WTC11 (cell line): ENCODE data around the gene GALP. TPM values are rescaled to one million over a fixed set of nuclear protein-coding genes. Genes with fewer than 3 reads are reported as not detected.

ENCODE experiments used
- ATAC-seq: fragments of 200-7000 bp; cut with Tn5 transposase; 2 replicates; pipeline ENCODE4 v1.10.0; 2021; ENCODE audit warnings: mild to moderate bottlenecking, moderate library complexity
- CTCF ChIA-PET: fragments of 300-600 bp; sonication (Branson Sonifier 250); formaldehyde crosslinking; loops from one replicate; lab custom pipeline; 2021; ENCODE audit warnings: antibody characterized with exemption; lab: Charles Lee
- POLR2A ChIA-PET: fragments of 350-600 bp; sonication (Branson Sonifier 250); formaldehyde crosslinking; loops from one replicate; lab custom pipeline; 2021; ENCODE audit warnings: antibody characterized with exemption; lab: Charles Lee
- DNase-seq: peaks from one replicate; pipeline ENCODE4 v3.0.0; 2021; ENCODE audit warnings: low spot score
- H3K27ac Mint-ChIP-seq: 2 replicates; pipeline ENCODE4 v1.8.0; 2021; ENCODE audit warnings: mixed read lengths
- H3K27me3 Mint-ChIP-seq: 2 replicates; pipeline ENCODE4 v1.8.0; 2021; ENCODE audit warnings: low read depth, mild to moderate bottlenecking, moderate library complexity, mixed read lengths
- H3K36me3 Mint-ChIP-seq: 2 replicates; pipeline ENCODE4 v1.8.0; 2021; ENCODE audit warnings: mixed read lengths
- H3K4me1 Mint-ChIP-seq: 2 replicates; pipeline ENCODE4 v1.8.0; 2022; ENCODE audit warnings: mixed read lengths
- H3K4me3 Mint-ChIP-seq: 2 replicates; pipeline ENCODE4 v1.8.0; 2021; ENCODE audit warnings: mild to moderate bottlenecking, moderate library complexity, mixed read lengths
- H3K9me3 Mint-ChIP-seq: 2 replicates; pipeline ENCODE4 v1.8.0; 2021; ENCODE audit warnings: mixed read lengths
- CDX4 ChIP-seq: fragments of 250-450 bp; sonication (Bioruptor Pico); IDR thresholded peaks from 2 replicates; pipeline ENCODE4 v1.9.0; 2021; ENCODE audit warnings: moderate library complexity, mild to moderate bottlenecking, inconsistent platforms, borderline replicate concordance
- ELF4 ChIP-seq: sonication (generic); formaldehyde crosslinking; IDR thresholded peaks from 2 replicates; pipeline ENCODE4 v1.8.1; 2022; ENCODE audit warnings: low read depth, mild to moderate bottlenecking, moderate library complexity, missing genetic modification reagents
- EMX1 ChIP-seq: fragments of 250-450 bp; sonication (Bioruptor Pico); IDR thresholded peaks from 2 replicates; pipeline ENCODE4 v1.8.0; 2021; ENCODE audit warnings: mild to moderate bottlenecking
- ERG ChIP-seq: fragments of 250-450 bp; sonication (Bioruptor Pico); IDR thresholded peaks from 2 replicates; pipeline ENCODE4 v1.8.0; 2021; ENCODE audit warnings: mild to moderate bottlenecking
- FOXJ3 ChIP-seq: sonication (generic); formaldehyde crosslinking; IDR thresholded peaks from 2 replicates; pipeline ENCODE4 v1.9.0; 2021; ENCODE audit warnings: missing genetic modification reagents, mild to moderate bottlenecking, borderline replicate concordance
- FOXP1 ChIP-seq: sonication (generic); formaldehyde crosslinking; IDR thresholded peaks from 2 replicates; pipeline ENCODE4 v1.8.0; 2022; ENCODE audit warnings: missing genetic modification reagents, mild to moderate bottlenecking, moderate library complexity, borderline replicate concordance
- GABPB1 ChIP-seq: sonication (generic); formaldehyde crosslinking; IDR thresholded peaks from 2 replicates; pipeline ENCODE4 v1.8.1; 2023; ENCODE audit warnings: mild to moderate bottlenecking, missing genetic modification reagents
- NFYB ChIP-seq: sonication (generic); formaldehyde crosslinking; conservative IDR thresholded peaks from 2 replicates; pipeline ENCODE4 v1.8.0; 2022; ENCODE audit warnings: low read depth, missing genetic modification reagents
- PRRX2 ChIP-seq: fragments of 250-450 bp; sonication (Bioruptor Pico); IDR thresholded peaks from 2 replicates; pipeline ENCODE4 v1.8.0; 2021; ENCODE audit warnings: mild to moderate bottlenecking
- TCF7 ChIP-seq: sonication (generic); formaldehyde crosslinking; IDR thresholded peaks from 2 replicates; pipeline ENCODE4 v1.8.0; 2022; ENCODE audit warnings: mild to moderate bottlenecking, low read depth, missing genetic modification reagents, moderate library complexity
- TEAD1 ChIP-seq: sonication (generic); formaldehyde crosslinking; IDR thresholded peaks from 2 replicates; pipeline ENCODE4 v1.8.0; 2022; ENCODE audit warnings: mild to moderate bottlenecking, missing genetic modification reagents
- TP53 ChIP-seq: sonication (generic); formaldehyde crosslinking; IDR thresholded peaks from 2 replicates; pipeline ENCODE4 v1.8.1; 2023; ENCODE audit warnings: mild to moderate bottlenecking, missing genetic modification reagents
- ZBTB43 ChIP-seq: sonication (generic); formaldehyde crosslinking; IDR thresholded peaks from 2 replicates; pipeline ENCODE4 v1.8.1; 2023; ENCODE audit warnings: mild to moderate bottlenecking, missing genetic modification reagents
- ZNF232 ChIP-seq: sonication (generic); formaldehyde crosslinking; IDR thresholded peaks from 2 replicates; pipeline ENCODE4 v1.8.0; 2022; ENCODE audit warnings: mild to moderate bottlenecking, missing genetic modification reagents
- ZNF281 ChIP-seq: sonication (generic); formaldehyde crosslinking; IDR thresholded peaks from 2 replicates; pipeline ENCODE4 v1.8.0; 2023; ENCODE audit warnings: mild to moderate bottlenecking, missing genetic modification reagents
- ZNF317 ChIP-seq: sonication (generic); formaldehyde crosslinking; IDR thresholded peaks from 2 replicates; pipeline ENCODE4 v1.8.1; 2023; ENCODE audit warnings: low read depth, mild to moderate bottlenecking, moderate library complexity, missing genetic modification reagents, borderline replicate concordance
- ZNF425 ChIP-seq: fragments of 250-450 bp; sonication (Bioruptor Pico); conservative IDR thresholded peaks from 2 replicates; pipeline ENCODE4 v1.9.0; 2021; ENCODE audit warnings: mild to moderate bottlenecking
- ZNF532 ChIP-seq: fragments of 250-450 bp; sonication (Bioruptor Pico); IDR thresholded peaks from 2 replicates; pipeline ENCODE4 v1.9.0; 2021; ENCODE audit warnings: mild to moderate bottlenecking, borderline replicate concordance
- total RNA-seq: library from RNA; stranded (reverse); gene quantifications from 3 replicates; pipeline ENCODE4 v1.2.3, GENCODE V29; 2021

Gene GALP
- total RNA-seq, 1 experiment from 2014 or later, result not detected

GRCh38 chr19:56147307-56147706, 28.5 kb upstream of the GALP start:
- H3K27ac Mint-ChIP-seq, result no peak overlapping the region
- peaks cover 7% of the 10 kb centered on the region for H3K9me3 Mint-ChIP-seq
- DNase-seq (no peak), ATAC-seq (no peak)
- CTCF ChIA-PET, result interaction anchor here (1.3 to 1.9 kb wide), 3 partner anchors 11 to 42 kb away, joined by 3 to 7 read pairs (median 4); no protein-coding TSS in a partner anchor
- TF ChIP-seq ZBTB43 (CRISPR knock-in tag) (no peak), ZNF317 (no peak), ZNF425 (CRISPR knock-in tag) (no peak), ZNF232 (no peak), TEAD1 (CRISPR knock-in tag) (no peak), GABPB1 (CRISPR knock-in tag) (no peak), FOXJ3 (CRISPR knock-in tag) (no peak), EMX1 (no peak), FOXP1 (CRISPR knock-in tag) (no peak), NFYB (no peak), PRRX2 (no peak), CDX4 (CRISPR knock-in tag) (no peak), ZNF532 (CRISPR knock-in tag) (no peak), ELF4 (CRISPR knock-in tag) (no peak), ZNF281 (CRISPR knock-in tag) (no peak), ERG (CRISPR knock-in tag) (no peak), TP53 (CRISPR knock-in tag) (no peak), TCF7 (CRISPR knock-in tag) (no peak)
- no peak overlapping the region for H3K4me3 Mint-ChIP-seq
- H3K36me3 Mint-ChIP-seq, result peaks cover 29% of the 10 kb centered on the region
- H3K27me3 Mint-ChIP-seq, result no peaks in the 10 kb centered on the region
- POLR2A ChIA-PET, result no interaction called here
- H3K4me1 Mint-ChIP-seq, result peaks cover 4% of the 10 kb centered on the region
